ENCODE measurements around the gene ATF4.

Gene ATF4

GRCh38 chr22:39560127-39560526 lies 39.8 kb downstream of the ATF4 start:
- no peak overlapping the region for H3K4me3 ChIP-seq (replicated peaks; ENCODE audit: low read depth, low read length)
- TF ChIP-seq CTCF (IDR thresholded peaks at IDR 0.05; ENCODE audit: insufficient read depth, low read length, poor library complexity, severe bottlenecking), result no peak
- no peaks in the 10 kb centered on the region; the same call in 1 of the 2 replicates for H3K27me3 ChIP-seq (replicated peaks; ENCODE audit: control insufficient read depth, insufficient read depth, low read length)
- DNase-seq (ENCODE audit: extremely low read depth, insufficient read length), result no peak
- H3K36me3 ChIP-seq (ENCODE audit: control insufficient read depth, insufficient read depth, low read length), result no peaks in the 10 kb centered on the region

GRCh38 chr22:39562839-39563489 lies 42.6 kb downstream of the ATF4 start:
- no peak for DNase-seq (ENCODE audit: extremely low read depth, insufficient read length)
- no peaks in the 10 kb centered on the region for H3K27me3 ChIP-seq (replicated peaks; ENCODE audit: control insufficient read depth, insufficient read depth, low read length)
- H3K4me3 ChIP-seq (replicated peaks; ENCODE audit: low read depth, low read length), result no peak overlapping the region
- TF ChIP-seq CTCF (IDR thresholded peaks at IDR 0.05; ENCODE audit: insufficient read depth, low read length, poor library complexity, severe bottlenecking), result no peak
- no peaks in the 10 kb centered on the region for H3K36me3 ChIP-seq (ENCODE audit: control insufficient read depth, insufficient read depth, low read length)

- no peaks in the 10 kb centered on the region for H3K36me3 ChIP-seq (ENCODE audit: control insufficient read depth, insufficient read depth, low read length)
- no peaks in the 10 kb centered on the region for H3K27me3 ChIP-seq (replicated peaks; ENCODE audit: control insufficient read depth, insufficient read depth, low read length)
- H3K4me3 ChIP-seq (replicated peaks; ENCODE audit: low read depth, low read length), result no peak overlapping the region
- no peak for DNase-seq (ENCODE audit: extremely low read depth, insufficient read length)
- TF ChIP-seq CTCF (IDR thresholded peaks at IDR 0.05; ENCODE audit: insufficient read depth, low read length, poor library complexity, severe bottlenecking), result no peak
These were observed 43.4 kb downstream of the ATF4 start for GRCh38 chr22:39563571-39564428.

- no peak for DNase-seq (ENCODE audit: extremely low read depth, insufficient read length)
- no peak for TF ChIP-seq CTCF (IDR thresholded peaks at IDR 0.05; ENCODE audit: insufficient read depth, low read length, poor library complexity, severe bottlenecking)
- Histone ChIP-seq H3K36me3 (ENCODE audit: control insufficient read depth, insufficient read depth, low read length) (no peaks in the 10 kb centered on the region), H3K27me3 (replicated peaks; ENCODE audit: control insufficient read depth, insufficient read depth, low read length) (no peaks in the 10 kb centered on the region; the same call in 1 of the 2 replicates), H3K4me3 (replicated peaks; ENCODE audit: low read depth, low read length) (no peak overlapping the region)
These were observed 45.1 kb downstream of the ATF4 start for GRCh38 chr22:39565414-39565944.

- DNase-seq (ENCODE audit: extremely low read depth, insufficient read length), result no peak
- Histone ChIP-seq H3K4me3 (replicated peaks; ENCODE audit: low read depth, low read length) (no peak overlapping the region), H3K36me3 (ENCODE audit: control insufficient read depth, insufficient read depth, low read length) (no peaks in the 10 kb centered on the region)
These were observed 47.0 kb downstream of the ATF4 start for GRCh38 chr22:39567135-39567946.

More at GRCh38 chr22:39567135-39567946, 47.0 kb downstream of the ATF4 start:
- no peak for TF ChIP-seq CTCF (IDR thresholded peaks at IDR 0.05; ENCODE audit: insufficient read depth, low read length, poor library complexity, severe bottlenecking)
- no peaks in the 10 kb centered on the region; the same call in 1 of the 2 replicates for H3K27me3 ChIP-seq (replicated peaks; ENCODE audit: control insufficient read depth, insufficient read depth, low read length)

Measured in GM06990 (cell line).